ENCODE measurements around the gene GPR26. TPM values are rescaled to one million over a fixed set of nuclear protein-coding genes. Genes with fewer than 3 reads are reported as not detected.

GPR26 gene
- total RNA-seq (not detected), polyA plus RNA-seq (not detected), total RNA-seq (0 reads per million in 6 experiments)

DNA sequence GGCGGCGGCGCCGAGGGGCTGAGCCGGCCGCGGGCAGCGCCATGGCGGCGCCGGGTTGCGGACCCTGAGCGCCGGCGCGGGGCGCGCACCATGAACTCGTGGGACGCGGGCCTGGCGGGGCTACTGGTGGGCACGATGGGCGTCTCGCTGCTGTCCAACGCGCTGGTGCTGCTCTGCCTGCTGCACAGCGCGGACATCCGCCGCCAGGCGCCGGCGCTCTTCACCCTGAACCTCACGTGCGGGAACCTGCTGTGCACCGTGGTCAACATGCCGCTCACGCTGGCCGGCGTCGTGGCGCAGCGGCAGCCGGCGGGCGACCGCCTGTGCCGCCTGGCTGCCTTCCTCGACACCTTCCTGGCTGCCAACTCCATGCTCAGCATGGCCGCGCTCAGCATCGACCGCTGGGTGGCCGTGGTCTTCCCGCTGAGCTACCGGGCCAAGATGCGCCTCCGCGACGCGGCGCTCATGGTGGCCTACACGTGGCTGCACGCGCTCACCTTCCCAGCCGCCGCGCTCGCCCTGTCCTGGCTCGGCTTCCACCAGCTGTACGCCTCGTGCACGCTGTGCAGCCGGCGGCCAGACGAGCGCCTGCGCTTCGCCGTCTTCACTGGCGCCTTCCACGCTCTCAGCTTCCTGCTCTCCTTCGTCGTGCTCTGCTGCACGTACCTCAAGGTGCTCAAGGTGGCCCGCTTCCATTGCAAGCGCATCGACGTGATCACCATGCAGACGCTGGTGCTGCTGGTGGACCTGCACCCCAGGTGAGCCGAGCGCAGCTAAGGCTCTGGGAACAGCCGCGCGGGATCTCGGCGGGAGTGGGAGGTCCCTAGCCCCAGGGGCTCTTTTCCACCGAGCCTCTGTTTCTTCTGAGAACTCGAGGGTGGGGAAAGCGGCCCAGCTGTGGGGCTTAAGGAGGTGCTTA lies at the start of gene GPR26:
Gene GPR26 (plus strand): TSS at position 38 of the 919 bp plus-strand sequence. CDS start 53 bp downstream, at position 91.
- Mint-ChIP-seq H3K9me3 (peaks cover 0 to 14% (median 3%) of the 10 kb centered on the region in 9 donors), H3K4me1 (peaks cover 0 to 9% (median 0%) of the 10 kb centered on the region in 4 donors), H3K27me3 (peaks cover 17 to 60% (median 29%) of the 10 kb centered on the region in 5 donors), H3K27ac (peak within 1 kb of the TSS in 1 of 10 donors; percentile 40), H3K4me3 (no peak within 1 kb of the TSS), H3K36me3 (no peaks in the 10 kb centered on the region)
- POLR2A ChIA-PET = no interaction called here
- no peak for ATAC-seq
- no peak for DNase-seq

DNA sequence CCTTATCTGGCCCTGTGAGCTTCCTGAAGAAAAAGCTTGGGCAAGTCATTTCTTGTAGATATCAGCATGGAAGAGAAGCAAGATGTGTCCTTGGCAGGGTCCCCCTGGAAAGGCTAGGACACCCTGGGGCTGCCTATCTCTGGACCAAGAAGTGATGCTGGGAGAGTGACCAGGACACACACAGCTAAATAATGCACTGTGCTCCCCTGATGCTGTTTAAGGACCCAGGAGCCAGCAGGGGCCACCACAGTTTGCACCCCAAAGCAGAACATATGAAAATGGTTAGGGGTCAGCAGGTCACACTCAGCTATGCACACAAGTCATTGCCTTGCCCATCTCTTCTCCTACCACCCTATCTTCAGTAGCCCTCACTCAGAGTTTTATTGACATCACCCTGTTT lies 47.9 kb upstream of the GPR26 start:
- no peaks in the 10 kb centered on the region for H3K36me3 Mint-ChIP-seq
- no peak overlapping the region for H3K27ac Mint-ChIP-seq
- ATAC-seq (no peak), DNase-seq (no peak)
- H3K4me1 Mint-ChIP-seq = no peaks in the 10 kb centered on the region
- H3K4me3 Mint-ChIP-seq = no peak overlapping the region
- POLR2A ChIA-PET = no interaction called here
- peaks cover 0 to 5% (median 2%) of the 10 kb centered on the region in 9 donors for H3K9me3 Mint-ChIP-seq
- H3K27me3 Mint-ChIP-seq = peaks cover 7 to 34% (median 15%) of the 10 kb centered on the region in 5 donors

- no peak overlapping the region for H3K4me3 Mint-ChIP-seq
- POLR2A ChIA-PET = no interaction called here
- no peak for ATAC-seq
Observed at GRCh38 chr10:123619067-123619855, 46.9 kb upstream of the GPR26 start.

DNA sequence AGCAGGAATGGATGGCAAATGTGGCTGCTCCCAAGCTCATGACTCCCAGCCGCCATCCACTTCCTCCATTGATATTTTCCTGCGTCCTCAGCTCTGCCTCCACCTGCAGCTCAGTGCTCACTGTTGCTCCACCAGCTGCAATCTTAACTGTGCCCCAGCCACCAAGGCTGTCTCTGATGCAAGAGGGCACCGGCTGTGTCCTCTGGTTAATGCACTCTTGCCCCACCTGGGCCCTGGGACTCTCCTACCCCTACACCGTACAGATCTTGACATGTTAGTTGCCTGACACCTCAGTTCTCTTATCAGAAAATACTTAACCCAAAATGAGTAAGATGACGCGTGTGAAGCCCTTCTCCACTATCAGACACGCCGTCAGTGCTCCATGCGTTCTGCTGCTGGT lies 45.5 kb upstream of the GPR26 start:
- POLR2A ChIA-PET = no interaction called here
- Mint-ChIP-seq H3K27ac (no peak overlapping the region), H3K36me3 (no peaks in the 10 kb centered on the region), H3K9me3 (peaks cover 0 to 5% (median 0%) of the 10 kb centered on the region in 9 donors), H3K4me3 (no peak overlapping the region), H3K27me3 (peaks cover 6 to 40% (median 8%) of the 10 kb centered on the region in 5 donors), H3K4me1 (no peaks in the 10 kb centered on the region)
- DNase-seq = no peak
- no peak for ATAC-seq

More at GRCh38 chr10:123619067-123619855, 46.9 kb upstream of the GPR26 start:
- Mint-ChIP-seq H3K27me3 (peaks cover 7 to 40% (median 13%) of the 10 kb centered on the region in 5 donors), H3K4me1 (no peaks in the 10 kb centered on the region), H3K36me3 (no peaks in the 10 kb centered on the region), H3K27ac (no peak overlapping the region), H3K9me3 (peaks cover 0 to 5% (median 2%) of the 10 kb centered on the region in 9 donors)
- no peak for DNase-seq

DNA sequence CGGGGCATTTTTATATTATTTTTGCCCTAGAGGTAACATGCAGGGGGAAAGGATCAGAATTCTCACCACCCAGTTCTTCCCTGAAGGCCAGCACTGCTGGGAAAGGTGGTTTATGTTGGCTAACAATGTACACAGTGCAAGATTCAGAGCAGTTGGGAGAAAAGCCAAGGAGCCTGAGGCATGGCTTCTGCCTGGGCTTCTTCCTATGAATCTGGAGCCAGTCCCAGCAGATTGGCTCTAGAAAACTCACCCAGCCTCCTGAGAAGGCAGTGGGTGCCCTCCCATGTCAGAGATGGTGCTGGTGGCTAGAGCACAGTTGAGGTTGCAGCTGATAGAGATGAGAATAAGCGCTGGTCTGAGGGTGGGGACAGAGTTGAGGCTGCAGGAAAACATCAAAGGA lies 44.7 kb upstream of the GPR26 start:
- H3K4me3 Mint-ChIP-seq = no peak overlapping the region
- peaks cover 6 to 40% (median 9%) of the 10 kb centered on the region in 5 donors for H3K27me3 Mint-ChIP-seq
- no peak for DNase-seq
- H3K9me3 Mint-ChIP-seq = peaks cover 0 to 5% (median 0%) of the 10 kb centered on the region in 9 donors
- H3K36me3 Mint-ChIP-seq = no peaks in the 10 kb centered on the region
- POLR2A ChIA-PET = no interaction called here
- H3K4me1 Mint-ChIP-seq = no peaks in the 10 kb centered on the region
- no peak overlapping the region for H3K27ac Mint-ChIP-seq
- no peak for ATAC-seq

GRCh38 chr10:123621916-123622315 lies 44.2 kb upstream of the GPR26 start:
- no peak for ATAC-seq
- H3K27me3 Mint-ChIP-seq = peaks cover 6 to 40% (median 9%) of the 10 kb centered on the region in 5 donors

GRCh38 chr10:123622381-123622780 lies 43.8 kb upstream of the GPR26 start:
- Mint-ChIP-seq H3K4me1 (no peaks in the 10 kb centered on the region), H3K36me3 (no peaks in the 10 kb centered on the region), H3K4me3 (no peak overlapping the region), H3K27ac (no peak overlapping the region), H3K27me3 (peaks cover 8 to 40% (median 9%) of the 10 kb centered on the region in 5 donors), H3K9me3 (peaks cover 0 to 5% (median 1%) of the 10 kb centered on the region in 9 donors)
- DNase-seq = no peak
- no peak for ATAC-seq
- POLR2A ChIA-PET = no interaction called here

More at GRCh38 chr10:123621916-123622315, 44.2 kb upstream of the GPR26 start:
- DNase-seq = no peak
- no peak overlapping the region for H3K4me3 Mint-ChIP-seq
- H3K36me3 Mint-ChIP-seq = no peaks in the 10 kb centered on the region
- H3K9me3 Mint-ChIP-seq = peaks cover 0 to 5% (median 0%) of the 10 kb centered on the region in 9 donors
- no peak overlapping the region for H3K27ac Mint-ChIP-seq
- POLR2A ChIA-PET = no interaction called here
- H3K4me1 Mint-ChIP-seq = no peaks in the 10 kb centered on the region

DNA sequence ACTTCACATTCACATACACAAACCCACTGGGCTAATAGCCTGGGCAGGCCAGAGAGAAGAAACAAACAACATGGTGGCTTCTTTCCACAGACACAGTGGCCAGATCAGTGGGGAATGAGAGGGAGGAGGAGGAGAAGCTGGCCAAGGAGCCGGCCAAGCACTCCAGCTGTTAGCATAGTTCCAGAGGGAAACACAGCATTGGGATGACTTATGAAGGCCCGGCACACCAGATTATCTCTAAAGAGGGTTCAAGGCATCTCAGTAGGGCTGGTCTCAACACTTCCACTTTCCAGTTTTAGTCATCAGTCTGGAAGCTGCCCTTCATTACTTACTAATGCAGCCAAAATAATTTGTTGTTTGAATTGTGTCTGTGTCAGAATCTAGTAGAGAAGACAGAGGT lies 42.1 kb upstream of the GPR26 start:
- H3K36me3 Mint-ChIP-seq = no peaks in the 10 kb centered on the region
- peaks cover 2 to 25% (median 7%) of the 10 kb centered on the region in 5 donors for H3K27me3 Mint-ChIP-seq
- POLR2A ChIA-PET = no interaction called here
- ATAC-seq = no peak
- H3K27ac Mint-ChIP-seq = no peak overlapping the region
- H3K9me3 Mint-ChIP-seq = peaks cover 0 to 6% (median 0%) of the 10 kb centered on the region in 9 donors
- no peak overlapping the region for H3K4me3 Mint-ChIP-seq
- no peak for DNase-seq
- no peaks in the 10 kb centered on the region for H3K4me1 Mint-ChIP-seq

DNA sequence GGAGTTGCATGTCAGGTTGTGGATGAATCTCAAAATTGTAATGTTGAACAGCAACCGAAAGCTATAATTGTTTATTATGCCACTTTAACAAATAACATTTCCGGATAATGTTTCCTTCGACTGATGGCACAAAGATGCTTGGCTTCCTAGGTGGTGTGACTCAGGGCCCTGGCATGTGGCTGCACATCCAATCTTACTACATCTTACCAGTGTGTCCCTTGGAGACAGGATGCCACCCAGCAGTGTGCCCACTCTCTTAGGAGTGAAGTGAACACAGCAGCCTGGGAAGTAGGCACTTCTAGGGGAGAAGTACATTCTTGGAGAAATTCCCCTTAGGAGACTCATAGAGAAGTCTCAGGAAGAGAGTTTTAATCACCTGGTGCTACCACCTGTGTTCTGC lies 33.0 kb upstream of the GPR26 start:
- Mint-ChIP-seq H3K4me1 (no peaks in the 10 kb centered on the region), H3K4me3 (no peak overlapping the region), H3K9me3 (peaks cover 0 to 12% (median 0%) of the 10 kb centered on the region in 9 donors), H3K27ac (no peak overlapping the region), H3K27me3 (peaks cover 13 to 48% (median 24%) of the 10 kb centered on the region in 5 donors), H3K36me3 (no peaks in the 10 kb centered on the region)
- POLR2A ChIA-PET = no interaction called here
- ATAC-seq = no peak
- DNase-seq = no peak

- no peak for DNase-seq
- Mint-ChIP-seq H3K27ac (no peak overlapping the region), H3K4me3 (no peak overlapping the region), H3K36me3 (no peaks in the 10 kb centered on the region), H3K9me3 (peaks cover 0 to 12% (median 0%) of the 10 kb centered on the region in 9 donors), H3K27me3 (peaks cover 13 to 54% (median 24%) of the 10 kb centered on the region in 5 donors), H3K4me1 (no peaks in the 10 kb centered on the region)
- POLR2A ChIA-PET = no interaction called here
- no peak for ATAC-seq
Observed at GRCh38 chr10:123633636-123634035, 32.5 kb upstream of the GPR26 start.

- H3K4me1 Mint-ChIP-seq = no peaks in the 10 kb centered on the region
- no peaks in the 10 kb centered on the region for H3K36me3 Mint-ChIP-seq
- no peak overlapping the region for H3K4me3 Mint-ChIP-seq
- ATAC-seq (no peak), DNase-seq (no peak)
- POLR2A ChIA-PET = no interaction called here
- H3K27ac Mint-ChIP-seq = no peak overlapping the region
- H3K9me3 Mint-ChIP-seq = peaks cover 0 to 12% (median 0%) of the 10 kb centered on the region in 9 donors
- peaks cover 13 to 59% (median 24%) of the 10 kb centered on the region in 5 donors for H3K27me3 Mint-ChIP-seq
Observed at GRCh38 chr10:123634221-123634620, 31.9 kb upstream of the GPR26 start.

GRCh38 chr10:123635131-123635530 lies 31.0 kb upstream of the GPR26 start:
- H3K36me3 Mint-ChIP-seq = no peaks in the 10 kb centered on the region
- no peak for ATAC-seq
- POLR2A ChIA-PET = no interaction called here

DNA sequence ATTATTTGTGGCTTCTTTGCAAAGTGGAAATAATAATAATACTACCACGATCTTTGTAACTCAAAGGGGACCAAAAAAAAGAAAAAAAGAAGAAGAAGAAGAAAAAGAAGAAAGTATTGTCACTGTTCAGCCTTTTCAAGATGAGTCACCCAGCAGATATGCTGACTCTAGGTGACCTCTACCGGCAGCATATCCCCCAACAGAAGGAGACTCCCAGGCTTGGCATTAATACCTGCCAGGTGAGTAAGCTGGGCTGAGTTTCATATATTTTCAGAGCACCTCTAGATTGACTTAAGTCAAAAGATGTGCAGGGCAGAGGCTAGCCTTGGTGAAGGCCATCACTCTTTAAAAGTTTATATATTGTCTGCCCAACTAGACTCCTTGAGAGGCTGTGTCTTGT lies 30.4 kb upstream of the GPR26 start:
- ATAC-seq = no peak
- peaks cover 13 to 75% (median 28%) of the 10 kb centered on the region in 5 donors for H3K27me3 Mint-ChIP-seq
- H3K9me3 Mint-ChIP-seq = peaks cover 0 to 12% (median 0%) of the 10 kb centered on the region in 9 donors

More at GRCh38 chr10:123635131-123635530, 31.0 kb upstream of the GPR26 start:
- Mint-ChIP-seq H3K4me1 (no peaks in the 10 kb centered on the region), H3K4me3 (no peak overlapping the region), H3K27ac (no peak overlapping the region), H3K9me3 (peaks cover 0 to 12% (median 0%) of the 10 kb centered on the region in 9 donors), H3K27me3 (peaks cover 13 to 69% (median 24%) of the 10 kb centered on the region in 5 donors)
- no peak for DNase-seq

More for the DNA sequence above, 30.4 kb upstream of the GPR26 start:
- DNase-seq = no peak
- no peaks in the 10 kb centered on the region for H3K4me1 Mint-ChIP-seq
- H3K4me3 Mint-ChIP-seq = no peak overlapping the region
- H3K36me3 Mint-ChIP-seq = no peaks in the 10 kb centered on the region
- POLR2A ChIA-PET = no interaction called here
- no peak overlapping the region for H3K27ac Mint-ChIP-seq

Measured in naive thymus-derived CD8-positive, alpha-beta T cell (primary cell).